ENCODE results near the gene MAP2. TPM values are rescaled to one million over a fixed set of nuclear protein-coding genes. Genes with fewer than 3 reads are reported as not detected.

Gene MAP2
- total RNA-seq, 1 experiment from 2014 or later: 7.4 TPM

- TF ChIP-seq EZH2 (IDR thresholded peaks at IDR 0.05) (no peak), RAD21 (IDR thresholded peaks at IDR 0.05; ENCODE audit: low read depth) (no peak), ATF3 (IDR thresholded peaks at IDR 0.05) (no peak), MAX (IDR thresholded peaks at IDR 0.05) (no peak)
Measured at GRCh38 chr2:209721497-209721896, 297.6 kb downstream of the MAP2 start (continued).

GRCh38 chr2:209726311-209726710 is 302.5 kb downstream of the MAP2 start:
- intact Hi-C loops (cut with micrococcal nuclease): no loop called here
- no peaks in the 10 kb centered on the region for H3K27me3 ChIP-seq (ENCODE audit: insufficient read depth, low read length)
- TF ChIP-seq ZFX (IDR thresholded peaks at IDR 0.05) (no peak), SIN3A (IDR thresholded peaks at IDR 0.05; ENCODE audit: low read depth) (no peak), ATF3 (IDR thresholded peaks at IDR 0.05) (no peak), YY1 (IDR thresholded peaks at IDR 0.05; ENCODE audit: extremely low read depth, insufficient replicate concordance, low read depth, low read length) (no peak), EZH2 (IDR thresholded peaks at IDR 0.05) (no peak), ELF1 (IDR thresholded peaks at IDR 0.05; ENCODE audit: borderline replicate concordance, low read depth) (no peak), SP1 (IDR thresholded peaks at IDR 0.05; ENCODE audit: low read depth) (no peak), CEBPB (IDR thresholded peaks at IDR 0.05; ENCODE audit: low read depth) (no peak), FOSL1 (IDR thresholded peaks at IDR 0.05; ENCODE audit: low read depth) (no peak), RAD21 (IDR thresholded peaks at IDR 0.05; ENCODE audit: low read depth) (no peak), CBX3 (IDR thresholded peaks at IDR 0.05; ENCODE audit: low read depth) (no peak), CTCF (IDR thresholded peaks at IDR 0.05 in 2 of 3, conservative IDR thresholded peaks at IDR 0.05 in 1 of 3; ENCODE audit: borderline replicate concordance in 1 of 3, insufficient read depth in 1 of 3, low read depth in 2 of 3, low read length in 2 of 3) (no peak), ZBTB33 (IDR thresholded peaks at IDR 0.05; ENCODE audit: extremely low read depth, insufficient replicate concordance, low read length) (no peak), POLR2AphosphoS5 (IDR thresholded peaks at IDR 0.05; ENCODE audit: low read depth, low read length) (no peak), EGR1 (IDR thresholded peaks at IDR 0.05; ENCODE audit: low read depth) (no peak), EZH2phosphoT487 (IDR thresholded peaks at IDR 0.05; ENCODE audit: borderline replicate concordance) (no peak), ZNF274 (IDR thresholded peaks at IDR 0.05; ENCODE audit: low read depth, low read length) (no peak), SRF (IDR thresholded peaks at IDR 0.05; ENCODE audit: low read depth) (no peak)

More at GRCh38 chr2:209726311-209726710, 302.5 kb downstream of the MAP2 start:
- no TSS peak for BruUV-seq (replicated peaks)
- Histone ChIP-seq H3K9me2 (ENCODE audit: insufficient read depth) (no peaks in the 10 kb centered on the region), H3K9me3 (ENCODE audit: control insufficient read depth in 1 of 2, insufficient read depth in 1 of 2, low read depth in 1 of 2, low read length in 2 of 2) (no peaks in the 10 kb centered on the region), H3K4me3 (replicated peaks in 1 of 2; ENCODE audit: low read depth in 1 of 2, low read length in 2 of 2) (no peak overlapping the region), H3K9ac (ENCODE audit: low read length) (no peak overlapping the region), H3K36me3 (ENCODE audit: control insufficient read depth in 1 of 2, insufficient read depth in 2 of 2, low read length in 2 of 2) (no peaks in the 10 kb centered on the region), H2AFZ (ENCODE audit: low read depth, low read length, poor library complexity, severe bottlenecking) (no peak overlapping the region), H3K4me1 (ENCODE audit: control insufficient read depth in 1 of 2, insufficient read depth in 2 of 2, low read length in 2 of 2) (no peaks in the 10 kb centered on the region), H3K4me2 (ENCODE audit: low read length) (no peak overlapping the region), H3K79me2 (ENCODE audit: insufficient read depth, low read length) (no peaks in the 10 kb centered on the region), H4K20me1 (ENCODE audit: insufficient read depth) (no peaks in the 10 kb centered on the region), H3K27ac (ENCODE audit: low read depth, low read length) (no peak overlapping the region)
- ChIA-PET RAD21 (ENCODE audit: low non-redundant PET in 1 of 2, low total read pairs in 2 of 2, uncharacterized antibody in 2 of 2, unreplicated experiment in 2 of 2) (no interaction called here), POLR2A (no interaction called here), CTCF (no interaction called here)
- DNase-seq (ENCODE audit: low read depth, low spot score) (no peak), ATAC-seq (no peak)
